HG02678 (cell line): ENCODE results near the gene CHST5.
A peak's percentile ranks its signal among the peaks of the same experiment; 100 is the strongest.
"Not testable (repeated sequence)": the region's sequence is repeated elsewhere in the genome, so short reads cannot be mapped to it uniquely, and the experiment has no call there.

Experiments used
- ATAC-seq: cut with Tn5 transposase; IDR thresholded peaks from one replicate; pipeline ENCODE4 v1.9.1; 2021; ENCODE audit warnings: mild to moderate bottlenecking, moderate library complexity; ENCODE audit not compliant: unreplicated experiment

The CHST5 gene

GRCh38 chr16:75552951-75553350, 17.0 kb upstream of the CHST5 start:
- ATAC-seq, result no peak

- ATAC-seq, result peak; percentile 86
Observed at GRCh38 chr16:75550211-75550662, 14.3 kb upstream of the CHST5 start.

GRCh38 chr16:75548456-75548855, 12.5 kb upstream of the CHST5 start:
- not testable (repeated sequence) for ATAC-seq

- ATAC-seq, result no peak
Observed at GRCh38 chr16:75546293-75546692, 10.4 kb upstream of the CHST5 start.

- not testable (repeated sequence) for ATAC-seq
Observed at GRCh38 chr16:75545879-75546278, 10.0 kb upstream of the CHST5 start.

- not testable (repeated sequence) for ATAC-seq
Observed at GRCh38 chr16:75542462-75542861, 6.6 kb upstream of the CHST5 start.

- no peak for ATAC-seq
Observed at GRCh38 chr16:75541236-75541635, 5.3 kb upstream of the CHST5 start.

- not testable (repeated sequence) for ATAC-seq
Observed at GRCh38 chr16:75538882-75539565, 3.1 kb upstream of the CHST5 start.

GRCh38 chr16:75537776-75538175, 1.9 kb upstream of the CHST5 start:
- ATAC-seq, result no peak

- ATAC-seq, result no peak
Observed at GRCh38 chr16:75535211-75535843, 581 bp downstream of the CHST5 start.

- no peak for ATAC-seq
Observed at GRCh38 chr16:75534560-75535205, 1.2 kb downstream of the CHST5 start.

- no peak for ATAC-seq
Observed at GRCh38 chr16:75532791-75533190, 3.1 kb downstream of the CHST5 start.

GRCh38 chr16:75532142-75532765, 3.7 kb downstream of the CHST5 start:
- ATAC-seq, result no peak

GRCh38 chr16:75529959-75530358, 5.9 kb downstream of the CHST5 start:
- no peak for ATAC-seq

GRCh38 chr16:75529056-75529905, 6.6 kb downstream of the CHST5 start:
- ATAC-seq, result no peak

GRCh38 chr16:75527825-75528299, 8.0 kb downstream of the CHST5 start:
- ATAC-seq, result no peak

- no peak for ATAC-seq
Observed at GRCh38 chr16:75526032-75526790, 9.7 kb downstream of the CHST5 start.

GRCh38 chr16:75519175-75519574, 16.7 kb downstream of the CHST5 start:
- no peak for ATAC-seq

GRCh38 chr16:75516189-75516966, 19.5 kb downstream of the CHST5 start:
- ATAC-seq, result peak; percentile 17
